GM12878 (cell line): ENCODE measurements around the gene SPRY2. TPM values are rescaled to one million over a fixed set of nuclear protein-coding genes. Genes with fewer than 3 reads are reported as not detected.

ENCODE experiments used
- CREB1 ChIP-seq: IDR thresholded peaks from 2 replicates; pipeline ENCODE4 v1.6.1; 2012; ENCODE audit warnings: low read depth, mild to moderate bottlenecking, inconsistent platforms
- HDAC6 ChIP-seq: fragments of 200-600 bp; sonication (generic); IDR thresholded peaks from one replicate; pipeline ENCODE4 v1.8.0; 2017; ENCODE audit warnings: antibody characterized with exemption; ENCODE audit not compliant: unreplicated experiment
- MTA3 ChIP-seq: IDR thresholded peaks from 2 replicates; pipeline ENCODE4 v1.6.1; 2012; ENCODE audit warnings: low read length, inconsistent platforms, borderline replicate concordance
- NFYA ChIP-seq: IDR thresholded peaks from 2 replicates; pipeline ENCODE4 v1.6.1; 2011; ENCODE audit warnings: low read depth, mild to moderate bottlenecking, low read length, improper control_type of control experiment, borderline replicate concordance
- RBBP5 ChIP-seq: fragments of 200-600 bp; sonication (generic); conservative IDR thresholded peaks from 2 replicates; pipeline ENCODE4 v1.6.1; 2016
- SIN3A ChIP-seq: IDR thresholded peaks from 2 replicates; pipeline ENCODE4 v1.6.1; 2012; ENCODE audit warnings: low read depth, low read length, improper control_type of control experiment
- SREBF1 ChIP-seq: IDR thresholded peaks from 2 replicates; pipeline ENCODE4 v1.6.1; 2012; ENCODE audit warnings: mild to moderate bottlenecking, low read length
- SUPT20H ChIP-seq: IDR thresholded peaks from 2 replicates; pipeline ENCODE4 v1.6.1; 2011; ENCODE audit warnings: low read depth, mild to moderate bottlenecking, low read length, moderate library complexity, borderline replicate concordance; ENCODE audit not compliant: control insufficient read depth
- TCF7 ChIP-seq: IDR thresholded peaks from 2 replicates; pipeline ENCODE4 v1.6.1; 2014; ENCODE audit warnings: antibody characterized with exemption, borderline replicate concordance
- polyA plus RNA-seq, 11 experiments: library from polyadenylated mRNA; depleted of rRNA in 4 of 11; unstranded in 6 of 11; stranded (reverse) in 5 of 11; fragments of >200 nt; fragmentation: Nextera tagmentation in 4 of 11; fragmentation: Illumina TruSeq in 1 of 11; extraction: Ambion mirVana in 4 of 11; extraction: Trizol in 1 of 11; gene quantifications; 1 replicate in 1 of 11; 2 replicates in 10 of 11; pipeline versions ENCODE4 v1.2.1 to v1.2.3, GENCODE V29; 2011 to 2016; ENCODE audit warnings: inconsistent platforms in 2 of 11, missing spikeins in 2 of 11, low read depth in 1 of 11
- total RNA-seq, 4 experiments: library from RNA; depleted of rRNA in 3 of 4; stranded (reverse); fragments of >200 nt in 3 of 4; fragmentation: Illumina TruSeq in 1 of 4; extraction: Trizol in 1 of 4; gene quantifications; 2 replicates each; pipeline versions ENCODE4 v1.2.1 to v1.2.3, GENCODE V29; 2013 to 2021
- TF ChIP-seq, protein P1 (sequence below): fragments of 450-650 bp; formaldehyde crosslinking; IDR thresholded peaks from 2 replicates; pipeline ENCODE4 v1.4.0; 2022; ENCODE audit warnings: mild to moderate bottlenecking, moderate library complexity
- TF ChIP-seq, protein P2 (sequence below): fragments of 450-650 bp; IDR thresholded peaks from 2 replicates; pipeline ENCODE4 v1.6.1; 2016; ENCODE audit warnings: mild to moderate bottlenecking
- TF ChIP-seq, protein P3 (sequence below): IDR thresholded peaks from 2 replicates; pipeline ENCODE4 v1.6.1; 2011; ENCODE audit warnings: low read depth, low read length, improper control_type of control experiment, borderline replicate concordance
- TF ChIP-seq, protein P4 (sequence below), 3 experiments: IDR thresholded peaks in 2 of 3; conservative IDR thresholded peaks in 1 of 3; 2 replicates each; pipeline ENCODE4 v1.5.1; 2011; ENCODE audit warnings: low read depth in 3 of 3, low read length in 3 of 3, mild to moderate bottlenecking in 3 of 3, control low read depth in 2 of 3, moderate library complexity in 2 of 3, inconsistent platforms in 1 of 3, mixed read lengths in 1 of 3; ENCODE audit not compliant: control insufficient read depth in 2 of 3, insufficient read depth in 1 of 3; ENCODE audit errors: extremely low read depth in 1 of 3

SPRY2 gene
- total and polyA plus RNA-seq, 10 of the 15 experiments (the other 5 are each of a cell fraction or from before 2014, with no cell fraction given): 1.8 to 82.1 (median 9.2) TPM

- TF ChIP-seq NFYA (no peak), SREBF1 (no peak), SIN3A (no peak), MTA3 (no peak), HDAC6 (no peak), TCF7 (no peak), RBBP5 (no peak), CREB1 (no peak), SUPT20H (no peak)
- TF ChIP-seq, protein P1, sequence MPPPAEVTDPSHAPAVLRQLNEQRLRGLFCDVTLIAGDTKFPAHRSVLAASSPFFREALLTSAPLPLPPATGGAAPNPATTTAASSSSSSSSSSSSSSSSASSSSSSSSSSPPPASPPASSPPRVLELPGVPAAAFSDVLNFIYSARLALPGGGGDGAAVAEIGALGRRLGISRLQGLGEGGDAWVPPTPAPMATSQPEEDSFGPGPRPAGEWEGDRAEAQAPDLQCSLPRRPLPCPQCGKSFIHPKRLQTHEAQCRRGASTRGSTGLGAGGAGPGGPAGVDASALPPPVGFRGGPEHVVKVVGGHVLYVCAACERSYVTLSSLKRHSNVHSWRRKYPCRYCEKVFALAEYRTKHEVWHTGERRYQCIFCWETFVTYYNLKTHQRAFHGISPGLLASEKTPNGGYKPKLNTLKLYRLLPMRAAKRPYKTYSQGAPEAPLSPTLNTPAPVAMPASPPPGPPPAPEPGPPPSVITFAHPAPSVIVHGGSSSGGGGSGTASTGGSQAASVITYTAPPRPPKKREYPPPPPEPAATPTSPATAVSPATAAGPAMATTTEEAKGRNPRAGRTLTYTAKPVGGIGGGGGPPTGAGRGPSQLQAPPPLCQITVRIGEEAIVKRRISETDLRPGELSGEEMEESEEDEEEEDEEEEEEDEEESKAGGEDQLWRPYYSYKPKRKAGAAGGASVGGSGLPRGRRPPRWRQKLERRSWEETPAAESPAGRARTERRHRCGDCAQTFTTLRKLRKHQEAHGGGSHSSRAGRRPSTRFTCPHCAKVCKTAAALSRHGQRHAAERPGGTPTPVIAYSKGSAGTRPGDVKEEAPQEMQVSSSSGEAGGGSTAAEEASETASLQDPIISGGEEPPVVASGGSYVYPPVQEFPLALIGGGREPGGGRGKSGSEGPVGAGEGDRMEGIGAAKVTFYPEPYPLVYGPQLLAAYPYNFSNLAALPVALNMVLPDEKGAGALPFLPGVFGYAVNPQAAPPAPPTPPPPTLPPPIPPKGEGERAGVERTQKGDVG: no peak
- TF ChIP-seq, protein P2, sequence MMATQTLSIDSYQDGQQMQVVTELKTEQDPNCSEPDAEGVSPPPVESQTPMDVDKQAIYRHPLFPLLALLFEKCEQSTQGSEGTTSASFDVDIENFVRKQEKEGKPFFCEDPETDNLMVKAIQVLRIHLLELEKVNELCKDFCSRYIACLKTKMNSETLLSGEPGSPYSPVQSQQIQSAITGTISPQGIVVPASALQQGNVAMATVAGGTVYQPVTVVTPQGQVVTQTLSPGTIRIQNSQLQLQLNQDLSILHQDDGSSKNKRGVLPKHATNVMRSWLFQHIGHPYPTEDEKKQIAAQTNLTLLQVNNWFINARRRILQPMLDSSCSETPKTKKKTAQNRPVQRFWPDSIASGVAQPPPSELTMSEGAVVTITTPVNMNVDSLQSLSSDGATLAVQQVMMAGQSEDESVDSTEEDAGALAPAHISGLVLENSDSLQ: no peak
- TF ChIP-seq, protein P3, sequence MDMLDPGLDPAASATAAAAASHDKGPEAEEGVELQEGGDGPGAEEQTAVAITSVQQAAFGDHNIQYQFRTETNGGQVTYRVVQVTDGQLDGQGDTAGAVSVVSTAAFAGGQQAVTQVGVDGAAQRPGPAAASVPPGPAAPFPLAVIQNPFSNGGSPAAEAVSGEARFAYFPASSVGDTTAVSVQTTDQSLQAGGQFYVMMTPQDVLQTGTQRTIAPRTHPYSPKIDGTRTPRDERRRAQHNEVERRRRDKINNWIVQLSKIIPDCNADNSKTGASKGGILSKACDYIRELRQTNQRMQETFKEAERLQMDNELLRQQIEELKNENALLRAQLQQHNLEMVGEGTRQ: no peak
- TF ChIP-seq, protein P4, sequence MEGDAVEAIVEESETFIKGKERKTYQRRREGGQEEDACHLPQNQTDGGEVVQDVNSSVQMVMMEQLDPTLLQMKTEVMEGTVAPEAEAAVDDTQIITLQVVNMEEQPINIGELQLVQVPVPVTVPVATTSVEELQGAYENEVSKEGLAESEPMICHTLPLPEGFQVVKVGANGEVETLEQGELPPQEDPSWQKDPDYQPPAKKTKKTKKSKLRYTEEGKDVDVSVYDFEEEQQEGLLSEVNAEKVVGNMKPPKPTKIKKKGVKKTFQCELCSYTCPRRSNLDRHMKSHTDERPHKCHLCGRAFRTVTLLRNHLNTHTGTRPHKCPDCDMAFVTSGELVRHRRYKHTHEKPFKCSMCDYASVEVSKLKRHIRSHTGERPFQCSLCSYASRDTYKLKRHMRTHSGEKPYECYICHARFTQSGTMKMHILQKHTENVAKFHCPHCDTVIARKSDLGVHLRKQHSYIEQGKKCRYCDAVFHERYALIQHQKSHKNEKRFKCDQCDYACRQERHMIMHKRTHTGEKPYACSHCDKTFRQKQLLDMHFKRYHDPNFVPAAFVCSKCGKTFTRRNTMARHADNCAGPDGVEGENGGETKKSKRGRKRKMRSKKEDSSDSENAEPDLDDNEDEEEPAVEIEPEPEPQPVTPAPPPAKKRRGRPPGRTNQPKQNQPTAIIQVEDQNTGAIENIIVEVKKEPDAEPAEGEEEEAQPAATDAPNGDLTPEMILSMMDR (IDR thresholded peaks at IDR 0.05 in 2 of 3, conservative IDR thresholded peaks at IDR 0.05 in 1 of 3; ENCODE audit: control insufficient read depth in 2 of 3, extremely low read depth in 1 of 3, insufficient read depth in 1 of 3, low read depth in 3 of 3, low read length in 3 of 3): no peak
These were observed 4.6 kb downstream of the SPRY2 start (continued) for GRCh38 chr13:80336370-80336769.
